G401 (cell line): Measurements from ENCODE around the gene CDK5. TPM values are rescaled to one million over a fixed set of nuclear protein-coding genes. Genes with fewer than 3 reads are reported as not detected.

Source experiments
- DNase-seq: peaks from one replicate; pipeline ENCODE4 v3.0.0-alpha.2; 2015; ENCODE audit warnings: low spot score
- in situ Hi-C: cut with HindIII; loops from 2 replicates; pipeline ENCODE4 v1.10.0; 2016; ENCODE audit warnings: low sequenced_read_pairs, mixed read lengths
- total RNA-seq: library from RNA; depleted of rRNA; stranded (reverse); fragments of >200 nt; shearing (Covaris generic); gene quantifications from 2 replicates; pipeline ENCODE4 v1.2.3, GENCODE V29; 2014

Gene CDK5
- total RNA-seq, 1 experiment from 2014 or later = 25.3 TPM

- in situ Hi-C loops = no loop called here
- DNase-seq = no peak
Measured at GRCh38 chr7:151061213-151062110, 3.8 kb upstream of the CDK5 start.

DNA sequence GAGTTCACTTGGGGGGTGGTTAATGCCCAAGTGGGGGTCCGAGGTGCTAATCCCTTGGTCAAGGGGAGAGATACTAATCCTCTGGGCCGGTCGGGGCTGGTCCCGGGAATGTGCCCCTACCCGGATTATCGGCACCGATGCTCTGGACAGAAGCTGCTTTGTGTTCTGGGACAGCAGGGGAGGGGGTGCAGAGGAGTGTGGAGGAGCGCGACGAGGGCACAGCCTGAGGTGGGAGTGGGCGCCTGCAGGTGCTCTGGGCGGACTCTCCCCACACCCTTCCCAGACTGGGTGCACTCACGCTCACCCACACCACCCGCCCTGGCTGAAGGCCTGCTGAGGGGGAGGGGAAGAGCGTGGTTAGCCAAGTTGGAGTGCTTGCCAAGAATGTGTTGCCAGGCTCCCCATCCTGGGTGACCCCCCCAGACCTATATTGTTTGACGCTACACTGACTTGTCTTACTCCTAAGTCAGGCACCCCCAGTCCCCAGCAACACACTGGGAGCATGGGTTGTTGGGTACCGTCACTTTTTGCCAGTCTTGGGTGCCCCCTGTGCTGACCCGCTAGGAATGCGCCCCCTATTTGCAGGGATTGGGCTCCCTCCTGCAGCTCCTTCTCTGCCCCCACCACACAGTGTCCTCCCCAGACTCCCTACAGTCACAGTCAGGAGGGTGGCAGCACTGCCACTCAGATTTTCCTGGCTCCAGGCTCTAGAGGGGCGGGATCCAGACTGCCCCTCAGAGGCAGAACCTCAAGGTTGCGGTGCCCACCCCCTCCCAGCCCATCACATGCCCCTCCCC lies 2.9 kb upstream of the CDK5 start:
- no peak for DNase-seq
- in situ Hi-C loops = no loop called here

GRCh38 chr7:151060113-151060415 lies 2.4 kb upstream of the CDK5 start:
- in situ Hi-C loops = no loop called here
- DNase-seq = no peak

- in situ Hi-C loops = no loop called here
- peak; percentile 44 for DNase-seq
Measured at GRCh38 chr7:151059367-151060112, 1.8 kb upstream of the CDK5 start, which contains the start of gene SLC4A2. Gene SLC4A2 (plus strand): TSS chr7:151059589. CDS start chr7:151061988, 2,399 bp downstream.

DNA sequence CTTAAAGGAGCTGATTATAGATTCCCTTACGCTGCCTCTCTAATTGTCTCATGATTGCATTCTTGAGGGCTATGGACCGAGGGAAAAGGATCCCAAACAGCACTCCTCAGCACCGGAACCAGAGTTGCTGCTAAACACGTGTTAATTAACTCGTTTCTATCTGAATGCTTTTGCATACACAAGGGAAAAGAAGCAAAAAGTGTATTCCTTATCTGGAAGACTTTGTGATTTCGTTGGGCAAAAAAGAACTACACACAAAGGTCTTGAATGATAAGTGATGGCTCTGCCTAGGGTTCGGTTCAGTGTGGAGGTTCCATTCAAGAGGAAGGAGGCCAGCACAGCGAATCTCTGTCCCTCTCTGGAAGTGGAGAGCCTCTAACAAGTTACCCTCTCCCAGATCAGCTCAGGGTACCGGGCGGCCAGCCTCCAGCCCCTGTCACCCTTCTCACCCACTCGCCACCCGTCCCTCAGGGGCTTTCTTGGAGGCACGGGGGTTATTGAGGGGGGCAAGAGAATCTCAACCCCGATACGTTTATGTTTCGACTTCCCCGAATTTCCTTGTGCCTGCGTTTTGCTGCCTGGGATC lies 1.2 kb upstream of the CDK5 start:
- in situ Hi-C loops = no loop called here

GRCh38 chr7:151057989-151058780 lies 488 bp upstream of the CDK5 start:
- peak; percentile 100 for DNase-seq

More for the DNA sequence above, 1.2 kb upstream of the CDK5 start:
- peak; percentile 45 for DNase-seq

DNA sequence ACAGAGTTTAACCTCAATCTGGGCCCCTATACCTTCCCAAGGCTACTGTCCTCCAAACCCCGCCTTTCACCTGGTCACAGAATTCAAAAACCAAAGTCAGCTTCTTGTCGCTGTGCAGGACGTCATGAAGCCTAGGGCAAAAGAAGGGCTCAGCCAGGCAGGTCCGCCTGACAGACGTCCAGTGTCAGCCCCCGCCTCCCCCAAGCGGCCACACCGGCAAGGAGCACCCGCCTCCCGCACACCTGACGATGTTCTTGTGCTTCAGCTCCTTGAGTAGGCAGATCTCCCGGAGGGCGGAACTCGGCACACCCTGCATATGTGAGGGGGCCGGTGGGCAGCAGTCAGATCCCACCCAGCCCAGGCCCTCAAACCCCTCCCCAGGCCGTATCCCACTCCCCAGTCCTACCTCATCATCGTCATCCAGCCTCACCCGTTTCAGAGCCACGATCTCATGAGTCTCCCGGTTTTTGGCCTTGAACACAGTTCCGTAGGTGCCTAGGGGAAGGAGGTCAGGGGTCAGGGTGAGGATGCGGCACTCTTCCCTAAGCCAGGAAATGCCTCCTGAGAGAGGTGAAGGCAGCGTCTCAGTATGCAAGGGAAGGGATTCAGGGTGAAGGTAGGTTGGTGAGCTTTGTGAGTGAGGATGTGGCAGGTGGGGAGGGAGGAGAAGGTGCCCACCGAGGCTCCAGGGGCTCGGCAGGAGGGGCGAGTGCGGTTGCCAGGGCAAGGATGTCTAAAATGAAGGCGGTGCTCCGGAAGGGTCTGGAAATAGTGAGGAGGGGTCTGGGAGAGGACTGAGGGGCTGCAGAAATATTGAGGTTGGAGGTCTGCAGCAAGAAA lies 811 bp downstream of the CDK5 start:
- in situ Hi-C loops = no loop called here
- DNase-seq = no peak

More at GRCh38 chr7:151057989-151058780, 488 bp upstream of the CDK5 start:
- in situ Hi-C loops = no loop called here

GRCh38 chr7:151056283-151056665 lies 1.4 kb downstream of the CDK5 start:
- no peak for DNase-seq
- in situ Hi-C loops = no loop called here

DNA sequence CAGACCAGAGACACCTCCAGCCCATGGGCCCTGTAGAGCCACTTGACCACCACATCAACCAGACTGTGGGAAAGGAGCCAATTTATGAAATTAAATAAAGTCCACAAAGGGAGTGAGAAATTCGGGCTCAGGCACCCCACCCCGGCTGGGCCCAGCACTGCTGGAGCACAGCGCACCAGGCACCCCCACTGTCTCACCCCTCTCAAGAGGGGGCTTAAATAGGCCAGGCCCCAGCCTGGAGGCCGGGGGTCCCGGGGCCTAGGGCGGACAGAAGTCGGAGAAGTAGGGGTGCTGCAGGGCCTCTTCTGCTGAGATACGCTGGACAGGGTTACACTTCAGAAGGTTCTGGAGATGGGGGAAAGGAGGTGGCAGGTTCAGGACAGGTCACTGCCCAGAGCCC lies 3.9 kb downstream of the CDK5 start:
- in situ Hi-C loops = no loop called here
- no peak for DNase-seq

GRCh38 chr7:151053096-151053495 lies 4.6 kb downstream of the CDK5 start:
- in situ Hi-C loops = no loop called here
- DNase-seq = no peak

- peak; percentile 40 for DNase-seq
Measured at GRCh38 chr7:151051108-151051507, 6.6 kb downstream of the CDK5 start.

GRCh38 chr7:151048911-151049463 lies 8.7 kb downstream of the CDK5 start:
- DNase-seq = no peak
- in situ Hi-C loops = no loop called here

More at GRCh38 chr7:151051108-151051507, 6.6 kb downstream of the CDK5 start:
- in situ Hi-C loops = no loop called here

GRCh38 chr7:151047976-151048815 lies 9.5 kb downstream of the CDK5 start, which contains the start of gene ASIC3:
Gene ASIC3 (plus strand): TSS chr7:151048531. CDS start chr7:151048886, 355 bp downstream.
- DNase-seq = no peak
- in situ Hi-C loops = no loop called here

- DNase-seq = no peak
- in situ Hi-C loops = no loop called here
Measured at GRCh38 chr7:151046603-151047573, 10.8 kb downstream of the CDK5 start.

GRCh38 chr7:151045967-151046366 lies 11.7 kb downstream of the CDK5 start:
- no peak for DNase-seq
- in situ Hi-C loops = no loop called here
